GM12864 (cell line): Measurements from ENCODE around the gene RAB36.

ENCODE experiments used
- DNase-seq: peaks from one replicate; pipeline ENCODE4 v3.0.0-alpha.2; 2011; ENCODE audit warnings: low read depth
- H3K4me3 ChIP-seq: 2 replicates; pipeline ENCODE4 v1.5.1; 2011; ENCODE audit warnings: mild to moderate bottlenecking, low read depth, low read length, control low read depth
- CTCF ChIP-seq: IDR thresholded peaks from 2 replicates; pipeline ENCODE4 v1.5.1; 2011; ENCODE audit warnings: low read depth, mild to moderate bottlenecking, moderate library complexity, low read length, control low read depth, inconsistent platforms; ENCODE audit errors: missing control alignments

The RAB36 gene

GRCh38 chr22:23184764-23185113, 39.5 kb downstream of the RAB36 start:
- DNase-seq, result no peak
- H3K4me3 ChIP-seq, result no peak overlapping the region
- TF ChIP-seq CTCF, result no peak

- no peak overlapping the region for H3K4me3 ChIP-seq
- DNase-seq, result no peak
- TF ChIP-seq CTCF, result no peak
These were observed 41.9 kb downstream of the RAB36 start for GRCh38 chr22:23187211-23187610.

- no peak for TF ChIP-seq CTCF
- DNase-seq, result no peak
These were observed 42.8 kb downstream of the RAB36 start for GRCh38 chr22:23187871-23188700.

GRCh38 chr22:23190526-23190925, 45.2 kb downstream of the RAB36 start:
- DNase-seq, result no peak
- no peak for TF ChIP-seq CTCF
- H3K4me3 ChIP-seq, result no peak overlapping the region

More at GRCh38 chr22:23187871-23188700, 42.8 kb downstream of the RAB36 start:
- H3K4me3 ChIP-seq, result no peak overlapping the region

- DNase-seq, result no peak
- H3K4me3 ChIP-seq, result no peak overlapping the region
- no peak for TF ChIP-seq CTCF
These were observed 46.9 kb downstream of the RAB36 start for GRCh38 chr22:23192133-23192532.

- DNase-seq, result no peak
- no peak overlapping the region for H3K4me3 ChIP-seq
- TF ChIP-seq CTCF, result no peak
These were observed 47.3 kb downstream of the RAB36 start for GRCh38 chr22:23192558-23192957.
